Lower leg skin (tissue), 4 donors: Measurements from ENCODE around the gene AXL. TPM values are rescaled to one million over a fixed set of nuclear protein-coding genes. Genes with fewer than 3 reads are reported as not detected.

ENCODE experiments used
- DNase-seq, 2 donors: peaks; one replicate each; pipeline ENCODE4 v3.0.0-alpha.2; 2019; ENCODE audit warnings: low spot score in 2 of 2
- H3K4me3 ChIP-seq: fragments of 200-600 bp; sonication (generic); 2 replicates; pipeline ENCODE4 v1.5.1; 2017; ENCODE audit warnings: mild to moderate bottlenecking, low read depth; ENCODE audit not compliant: poor library complexity, severe bottlenecking
- CTCF ChIP-seq, 3 donors: fragments of 450-650 bp; IDR thresholded peaks; one replicate each; pipeline ENCODE4 v1.5.1; 2016; ENCODE audit warnings: antibody characterized with exemption in 3 of 3, mild to moderate bottlenecking in 3 of 3, moderate library complexity in 2 of 3
- POLR2A ChIP-seq, 2 donors: fragments of 450-650 bp; IDR thresholded peaks; one replicate each; pipeline ENCODE4 v1.6.1; 2016 to 2017; ENCODE audit warnings: antibody characterized with exemption in 2 of 2, mild to moderate bottlenecking in 1 of 2, moderate library complexity in 1 of 2
- WGBS, 2 donors: methylation state at CpG; one replicate each; pipeline ENCODE4 v1.1.5; 2018; 5-methylcytosine and 5-hydroxymethylcytosine counted together
- intact Hi-C: fragments of 100-400 bp; cut with DNase I; formaldehyde crosslinking; loops from one replicate; pipeline ENCODE4 v1.15.0; 2023; ENCODE audit warnings: low total_unique reads
- total RNA-seq, 4 donors: library from RNA; depleted of rRNA; stranded (reverse); fragments of >200 nt; gene quantifications; one replicate each; pipeline ENCODE4 v1.1.0, GENCODE V29; 2016

AXL gene
- total RNA-seq, 4 donors from 2014 or later, result 17.3 to 86.2 (median 56.7) TPM

DNA sequence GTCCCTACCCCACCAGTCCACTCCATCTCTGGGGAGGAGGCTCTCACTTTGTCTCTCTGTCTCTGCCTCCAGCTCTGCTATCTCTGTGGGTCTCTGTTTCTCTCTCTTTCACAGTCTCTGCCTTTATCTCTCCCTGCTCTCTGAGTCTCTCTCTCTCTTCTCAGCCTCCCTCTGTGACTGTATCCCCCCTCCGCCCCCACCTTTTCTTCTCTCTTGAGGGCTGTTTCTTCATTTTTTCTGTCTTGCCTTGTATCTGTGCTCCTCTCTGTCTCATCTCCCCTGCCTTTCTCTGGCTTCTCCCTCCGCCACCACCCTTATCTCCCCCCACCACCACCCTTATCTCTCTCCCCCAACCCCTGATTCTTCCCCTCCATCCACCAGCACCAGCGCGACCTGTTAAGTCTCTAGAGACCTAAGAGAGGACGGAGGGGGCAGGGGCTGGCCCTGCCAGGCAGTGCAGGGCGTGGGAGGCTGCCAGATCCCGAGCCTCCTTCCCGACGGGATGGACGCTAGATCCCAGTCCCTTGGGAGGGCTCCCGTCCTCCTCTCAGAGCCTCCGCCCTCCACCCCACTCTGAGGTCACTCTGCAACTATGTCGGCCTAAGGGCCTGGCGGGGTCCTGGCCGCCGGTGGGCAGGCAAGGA is 1.0 kb downstream of the AXL start:
- intact Hi-C loops, result no loop called here
- DNase-seq, result peak in 1 of 2 donors; percentile 91
- 29 to 35% methylated on average over 16 of the region's 16 CpGs for WGBS, 2 donors
- peak overlapping the region; percentile 66 for H3K4me3 ChIP-seq
- TF ChIP-seq POLR2A (IDR thresholded peaks at IDR 0.05) (no peak), CTCF (IDR thresholded peaks at IDR 0.05) (no peak)

GRCh38 chr19:41220811-41221210 is 1.8 kb downstream of the AXL start:
- H3K4me3 ChIP-seq, result no peak overlapping the region
- intact Hi-C loops, result no loop called here
- DNase-seq, result no peak
- WGBS, 2 donors, result 56 to 57% methylated on average over 9 of the region's 9 CpGs
- TF ChIP-seq CTCF (IDR thresholded peaks at IDR 0.05) (no peak), POLR2A (IDR thresholded peaks at IDR 0.05) (no peak)

GRCh38 chr19:41221514-41222205 is 2.6 kb downstream of the AXL start:
- no peak for TF ChIP-seq POLR2A (IDR thresholded peaks at IDR 0.05)
- no peak for TF ChIP-seq CTCF (IDR thresholded peaks at IDR 0.05)
- no peak for DNase-seq
- intact Hi-C loops, result no loop called here
- 90 to 92% methylated on average over 19 to 20 of the region's 20 CpGs for WGBS, 2 donors
- H3K4me3 ChIP-seq, result no peak overlapping the region

- DNase-seq, result no peak
- H3K4me3 ChIP-seq, result no peak overlapping the region
- WGBS, 2 donors, result 86 to 87% methylated on average over 10 of the region's 10 CpGs
- intact Hi-C loops, result no loop called here
- TF ChIP-seq POLR2A (IDR thresholded peaks at IDR 0.05) (no peak), CTCF (IDR thresholded peaks at IDR 0.05) (no peak)
Observed at GRCh38 chr19:41222240-41222639, 3.2 kb downstream of the AXL start.

GRCh38 chr19:41223431-41224234 is 4.6 kb downstream of the AXL start:
- TF ChIP-seq CTCF (IDR thresholded peaks at IDR 0.05) (no peak), POLR2A (IDR thresholded peaks at IDR 0.05) (no peak)
- intact Hi-C loops, result no loop called here
- 39 to 50% methylated on average over 8 of the region's 8 CpGs for WGBS, 2 donors
- no peak overlapping the region for H3K4me3 ChIP-seq
- no peak for DNase-seq
